ENCODE results near the gene TSEN54.

DNA sequence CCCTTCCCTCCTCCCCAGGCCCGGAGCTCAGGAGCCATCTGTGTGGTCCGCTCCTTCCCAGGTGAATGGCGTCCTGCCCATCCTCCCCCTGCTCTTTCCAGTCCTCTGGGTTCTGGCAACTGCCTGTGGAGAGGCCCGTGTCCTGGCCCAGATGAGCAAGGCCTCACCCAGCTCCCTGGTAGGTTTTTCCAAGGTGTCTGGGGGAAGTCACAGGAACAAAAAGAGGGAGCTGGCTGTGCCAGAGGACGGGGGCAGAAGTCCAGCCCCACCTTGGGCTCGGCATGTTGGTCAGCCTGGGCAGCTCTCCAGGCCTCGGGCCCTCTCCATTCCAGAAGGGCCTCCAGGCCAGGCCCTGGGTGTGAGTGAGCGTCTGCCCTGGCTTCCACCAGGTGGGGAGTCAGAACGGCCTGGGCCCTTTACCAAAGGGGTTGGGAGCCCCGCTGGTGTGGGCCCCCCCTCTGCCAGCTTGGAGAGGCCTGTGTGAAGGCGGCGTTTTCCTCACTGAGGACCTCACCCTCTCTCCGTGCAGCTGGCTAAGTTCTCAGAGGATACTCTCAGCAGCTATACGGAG, 26.1 kb upstream of the TSEN54 start:
- TF ChIP-seq, protein P1, sequence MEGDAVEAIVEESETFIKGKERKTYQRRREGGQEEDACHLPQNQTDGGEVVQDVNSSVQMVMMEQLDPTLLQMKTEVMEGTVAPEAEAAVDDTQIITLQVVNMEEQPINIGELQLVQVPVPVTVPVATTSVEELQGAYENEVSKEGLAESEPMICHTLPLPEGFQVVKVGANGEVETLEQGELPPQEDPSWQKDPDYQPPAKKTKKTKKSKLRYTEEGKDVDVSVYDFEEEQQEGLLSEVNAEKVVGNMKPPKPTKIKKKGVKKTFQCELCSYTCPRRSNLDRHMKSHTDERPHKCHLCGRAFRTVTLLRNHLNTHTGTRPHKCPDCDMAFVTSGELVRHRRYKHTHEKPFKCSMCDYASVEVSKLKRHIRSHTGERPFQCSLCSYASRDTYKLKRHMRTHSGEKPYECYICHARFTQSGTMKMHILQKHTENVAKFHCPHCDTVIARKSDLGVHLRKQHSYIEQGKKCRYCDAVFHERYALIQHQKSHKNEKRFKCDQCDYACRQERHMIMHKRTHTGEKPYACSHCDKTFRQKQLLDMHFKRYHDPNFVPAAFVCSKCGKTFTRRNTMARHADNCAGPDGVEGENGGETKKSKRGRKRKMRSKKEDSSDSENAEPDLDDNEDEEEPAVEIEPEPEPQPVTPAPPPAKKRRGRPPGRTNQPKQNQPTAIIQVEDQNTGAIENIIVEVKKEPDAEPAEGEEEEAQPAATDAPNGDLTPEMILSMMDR (IDR thresholded peaks at IDR 0.05), result no peak
- TF ChIP-seq EP300 (IDR thresholded peaks at IDR 0.05), result no peak
- TF ChIP-seq POLR2A (IDR thresholded peaks at IDR 0.05), result no peak
